ENCODE results near the gene SMARCA4.

- TF ChIP-seq CTBP1 (IDR thresholded peaks at IDR 0.05; ENCODE audit: borderline replicate concordance), result no peak
- TF ChIP-seq NFRKB (IDR thresholded peaks at IDR 0.05), result no peak
- no peak for TF ChIP-seq ELF4 (IDR thresholded peaks at IDR 0.05)
- no peak for TF ChIP-seq HDGF (IDR thresholded peaks at IDR 0.05; ENCODE audit: borderline replicate concordance)
- no peak for TF ChIP-seq BHLHE40 (IDR thresholded peaks at IDR 0.05; ENCODE audit: borderline replicate concordance)
- no peak for TF ChIP-seq SP1 (IDR thresholded peaks at IDR 0.05)
Measured at GRCh38 chr19:11041194-11041593, 80.4 kb downstream of the SMARCA4 start.
